ENCODE results near the gene CABCOCO1. TPM values are rescaled to one million over a fixed set of nuclear protein-coding genes. Genes with fewer than 3 reads are reported as not detected.

Gene CABCOCO1
- total and polyA plus RNA-seq, 9 of the 15 experiments (the other 6 are each of a cell fraction or from before 2014, with no cell fraction given): 0.04 TPM; not detected in 8

- TF ChIP-seq ZBTB40 (IDR thresholded peaks at IDR 0.05): no peak
- TF ChIP-seq ZBTB40 (CRISPR knock-in tag; IDR thresholded peaks at IDR 0.05): no peak
Observed at GRCh38 chr10:61621605-61622051, 41.1 kb upstream of the CABCOCO1 start (continued).

Measured in K562 (cell line).